GM12801 (cell line): ENCODE measurements around the gene GRIFIN.

Experiments
- TF ChIP-seq, protein P1 (sequence below): IDR thresholded peaks from one replicate; pipeline ENCODE4 v1.5.1; 2011; ENCODE audit warnings: control low read depth; ENCODE audit not compliant: insufficient read length; ENCODE audit errors: extremely low read depth

Gene GRIFIN

GRCh38 chr7:2473496-2474180 lies 2.6 kb downstream of the GRIFIN start:
- TF ChIP-seq, protein P1, sequence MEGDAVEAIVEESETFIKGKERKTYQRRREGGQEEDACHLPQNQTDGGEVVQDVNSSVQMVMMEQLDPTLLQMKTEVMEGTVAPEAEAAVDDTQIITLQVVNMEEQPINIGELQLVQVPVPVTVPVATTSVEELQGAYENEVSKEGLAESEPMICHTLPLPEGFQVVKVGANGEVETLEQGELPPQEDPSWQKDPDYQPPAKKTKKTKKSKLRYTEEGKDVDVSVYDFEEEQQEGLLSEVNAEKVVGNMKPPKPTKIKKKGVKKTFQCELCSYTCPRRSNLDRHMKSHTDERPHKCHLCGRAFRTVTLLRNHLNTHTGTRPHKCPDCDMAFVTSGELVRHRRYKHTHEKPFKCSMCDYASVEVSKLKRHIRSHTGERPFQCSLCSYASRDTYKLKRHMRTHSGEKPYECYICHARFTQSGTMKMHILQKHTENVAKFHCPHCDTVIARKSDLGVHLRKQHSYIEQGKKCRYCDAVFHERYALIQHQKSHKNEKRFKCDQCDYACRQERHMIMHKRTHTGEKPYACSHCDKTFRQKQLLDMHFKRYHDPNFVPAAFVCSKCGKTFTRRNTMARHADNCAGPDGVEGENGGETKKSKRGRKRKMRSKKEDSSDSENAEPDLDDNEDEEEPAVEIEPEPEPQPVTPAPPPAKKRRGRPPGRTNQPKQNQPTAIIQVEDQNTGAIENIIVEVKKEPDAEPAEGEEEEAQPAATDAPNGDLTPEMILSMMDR: no peak

DNA sequence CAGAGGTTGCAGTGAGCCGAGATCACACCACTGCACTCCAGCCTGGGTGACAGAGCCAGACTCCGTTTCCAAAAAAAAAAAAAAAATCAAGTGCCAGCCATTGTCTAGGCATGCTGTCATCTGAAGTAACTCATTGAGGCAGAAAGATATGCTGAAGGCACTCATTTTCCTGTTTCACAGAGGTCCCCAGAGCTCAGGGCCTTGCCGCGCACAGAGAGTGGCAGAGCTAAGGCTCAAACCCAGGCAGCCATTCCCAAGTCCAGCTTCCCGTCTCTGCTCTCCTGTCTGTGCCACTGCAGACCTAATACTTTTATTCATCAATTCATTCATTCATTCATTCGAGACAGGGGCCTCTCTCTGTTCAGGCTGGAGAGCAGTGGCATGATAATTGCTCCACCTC lies 3.5 kb downstream of the GRIFIN start:
- TF ChIP-seq, protein P1: no peak

- TF ChIP-seq, protein P1: no peak
Observed at GRCh38 chr7:2471396-2471795, 4.8 kb downstream of the GRIFIN start.

- TF ChIP-seq, protein P1: no peak
Observed at GRCh38 chr7:2471022-2471329, 5.2 kb downstream of the GRIFIN start.

GRCh38 chr7:2470204-2471021 lies 5.8 kb downstream of the GRIFIN start:
- TF ChIP-seq, protein P1: no peak

DNA sequence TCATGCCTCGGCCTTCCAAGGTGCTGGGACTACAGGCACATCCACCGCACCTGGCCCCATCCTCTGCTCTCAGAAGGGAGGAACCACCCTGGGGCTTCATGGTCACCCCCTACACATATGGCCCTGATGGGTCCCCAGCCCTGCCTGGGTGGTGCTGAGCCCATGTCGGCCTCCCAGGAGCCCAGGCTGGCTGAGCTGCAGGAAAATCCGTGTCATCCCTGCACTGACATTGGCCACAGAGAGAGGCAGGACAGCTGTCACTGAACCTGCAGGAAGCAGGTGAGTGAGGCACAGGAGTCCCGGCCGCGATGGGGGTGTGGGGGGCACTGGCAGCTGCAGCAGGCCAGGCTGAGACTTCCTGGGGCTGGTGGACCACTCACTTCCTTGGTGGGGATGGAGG lies 8.0 kb downstream of the GRIFIN start:
- TF ChIP-seq, protein P1: no peak

DNA sequence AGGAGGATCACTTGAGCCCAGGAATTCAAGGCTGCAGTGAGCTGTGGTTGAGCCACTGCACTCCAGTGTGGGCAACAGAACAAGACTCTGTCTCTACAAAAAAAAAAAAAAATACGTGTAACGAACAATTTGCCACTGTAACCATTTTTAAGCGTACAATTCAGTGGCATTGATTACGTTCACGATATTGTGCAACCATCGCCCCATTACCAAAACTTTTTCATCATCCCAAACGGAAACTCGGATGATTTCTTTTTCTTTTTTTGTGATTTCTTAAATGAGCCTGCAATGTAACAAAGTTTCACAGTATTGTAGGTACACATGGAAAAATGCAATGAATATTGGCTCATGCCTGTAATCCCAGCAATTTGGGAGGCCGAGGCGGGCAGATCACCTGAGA lies 9.5 kb downstream of the GRIFIN start:
- TF ChIP-seq, protein P1: no peak
